IMR-90 (cell line): Measurements from ENCODE around the gene MYOM1. TPM values are rescaled to one million over a fixed set of nuclear protein-coding genes. Genes with fewer than 3 reads are reported as not detected.

Source experiments
- ATAC-seq: fragments of 200-7000 bp; cut with Tn5 transposase; 2 replicates; pipeline ENCODE4 v1.9.1; 2020; ENCODE audit warnings: low read depth, mild to moderate bottlenecking, moderate library complexity
- BruUV-seq: library from RNA; stranded (reverse); fragments of 400-500 nt; replicated peaks from 2 replicates; lab custom pipeline; 2021; lab: Mats Ljungman, UMichigan
- CTCF ChIA-PET: fragments of 300-600 bp; formaldehyde crosslinking; extraction: SDS; loops from one replicate; lab custom pipeline; 2021; ENCODE audit warnings: antibody characterized with exemption; lab: Yijun Ruan, JAX
- POLR2A ChIA-PET: fragments of 300-600 bp; sonication (Branson Sonifier 250); formaldehyde crosslinking; loops from one replicate; lab custom pipeline; 2022; ENCODE audit warnings: antibody characterized with exemption; ENCODE audit not compliant: unreplicated experiment; lab: Charles Lee
- DNase-seq: peaks from one replicate; pipeline ENCODE4 v3.0.0; 2013
- H2AFZ ChIP-seq: replicated peaks from 2 replicates; pipeline ENCODE3; 2013; ENCODE audit warnings: low read length, mild to moderate bottlenecking; ENCODE audit not compliant: poor library complexity
- H2AK5ac ChIP-seq: 2 replicates; pipeline ENCODE4 v1.6.1; 2013; ENCODE audit warnings: low read depth, low read length, inconsistent platforms
- H2AK9ac ChIP-seq: replicated peaks from 2 replicates; pipeline ENCODE3; 2013; ENCODE audit warnings: mild to moderate bottlenecking, low read depth, low read length, moderate library complexity; ENCODE audit not compliant: poor library complexity
- H2BK120ac ChIP-seq: 2 replicates; pipeline ENCODE4 v1.6.1; 2013; ENCODE audit warnings: low read depth, low read length, inconsistent platforms
- H2BK15ac ChIP-seq: 3 replicates; pipeline ENCODE4 v1.6.1; 2013; ENCODE audit warnings: low read depth, low read length, inconsistent platforms
- H2BK20ac ChIP-seq: 2 replicates; pipeline ENCODE4 v1.6.1; 2013; ENCODE audit warnings: low read depth, mild to moderate bottlenecking, inconsistent platforms, low read length, moderate library complexity
- H2BK5ac ChIP-seq: 2 replicates; pipeline ENCODE4 v1.6.1; 2013; ENCODE audit warnings: mild to moderate bottlenecking, low read depth, low read length, inconsistent platforms; ENCODE audit not compliant: poor library complexity, severe bottlenecking
- H3K14ac ChIP-seq: replicated peaks from 2 replicates; pipeline ENCODE4 v1.6.1; 2013; ENCODE audit warnings: low read depth, low read length, inconsistent platforms
- H3K18ac ChIP-seq: 2 replicates; pipeline ENCODE4 v1.6.1; 2013; ENCODE audit warnings: low read depth, low read length, control low read depth
- H3K23ac ChIP-seq: 2 replicates; pipeline ENCODE4 v1.6.1; 2013; ENCODE audit warnings: low read depth, low read length, inconsistent platforms
- H3K27ac ChIP-seq: 2 replicates; pipeline ENCODE4 v1.5.1; 2013; ENCODE audit warnings: mild to moderate bottlenecking, control low read depth, low read length; ENCODE audit not compliant: insufficient read depth
- H3K27me3 ChIP-seq: 2 replicates; pipeline ENCODE4 v1.6.1; 2013; ENCODE audit warnings: low read length; ENCODE audit not compliant: control insufficient read depth, insufficient read depth
- H3K36me3 ChIP-seq: 2 replicates; pipeline ENCODE4 v1.6.1; 2013; ENCODE audit warnings: low read length, mixed read lengths; ENCODE audit not compliant: control insufficient read depth, insufficient read depth
- H3K4ac ChIP-seq: 2 replicates; pipeline ENCODE4 v1.6.1; 2013; ENCODE audit warnings: low read depth, low read length, inconsistent platforms
- H3K4me1 ChIP-seq: 2 replicates; pipeline ENCODE4 v1.6.1; 2013; ENCODE audit warnings: low read length, mixed read lengths; ENCODE audit not compliant: control insufficient read depth, insufficient read depth
- H3K4me2 ChIP-seq: 2 replicates; pipeline ENCODE4 v1.6.1; 2013; ENCODE audit warnings: low read depth, mild to moderate bottlenecking, control low read depth, low read length, moderate library complexity
- H3K4me3 ChIP-seq: 2 replicates; pipeline ENCODE4 v1.5.1; 2013; ENCODE audit warnings: low read depth, mild to moderate bottlenecking, control low read depth, low read length, moderate library complexity; ENCODE audit not compliant: insufficient read depth
- H3K56ac ChIP-seq: 2 replicates; pipeline ENCODE4 v1.6.1; 2013; ENCODE audit warnings: low read length, inconsistent platforms; ENCODE audit not compliant: insufficient read depth; ENCODE audit errors: extremely low read depth
- H3K79me1 ChIP-seq, 2 experiments: 2 replicates each; pipeline ENCODE4 v1.6.1; 2013; ENCODE audit warnings: low read length in 2 of 2, inconsistent platforms in 1 of 2, low read depth in 1 of 2
- H3K9ac ChIP-seq: 2 replicates; pipeline ENCODE4 v1.6.1; 2013; ENCODE audit warnings: low read depth, low read length, control low read depth
- H3K9me1 ChIP-seq: 2 replicates; pipeline ENCODE4 v1.6.1; 2013; ENCODE audit warnings: low read length, inconsistent platforms; ENCODE audit not compliant: insufficient read depth
- H3K9me3 ChIP-seq: 2 replicates; pipeline ENCODE4 v1.6.1; 2013; ENCODE audit warnings: low read length; ENCODE audit not compliant: control insufficient read depth, insufficient read depth
- H4K20me1 ChIP-seq: 2 replicates; pipeline ENCODE4 v1.6.1; 2013; ENCODE audit warnings: low read length, inconsistent platforms; ENCODE audit not compliant: insufficient read depth
- H4K5ac ChIP-seq: 2 replicates; pipeline ENCODE4 v1.6.1; 2013; ENCODE audit warnings: mild to moderate bottlenecking, low read depth, low read length, control low read depth
- H4K8ac ChIP-seq, 2 experiments: 2 replicates each; pipeline ENCODE4 v1.6.1; 2013; ENCODE audit warnings: low read depth in 2 of 2, low read length in 2 of 2, control low read depth in 1 of 2, inconsistent platforms in 1 of 2
- H4K91ac ChIP-seq: 2 replicates; pipeline ENCODE4 v1.6.1; 2013; ENCODE audit warnings: low read depth, low read length, inconsistent platforms; ENCODE audit not compliant: insufficient read depth
- CEBPB ChIP-seq: IDR thresholded peaks from 2 replicates; pipeline ENCODE4 v1.6.1; 2012; ENCODE audit warnings: low read depth, low read length, improper control_type of control experiment
- CHD1 ChIP-seq: IDR thresholded peaks from 2 replicates; pipeline ENCODE4 v1.6.1; 2012; ENCODE audit warnings: low read depth, low read length, improper control_type of control experiment
- CTCF ChIP-seq: conservative IDR thresholded peaks from 2 replicates; pipeline ENCODE4 v1.5.1; 2012; ENCODE audit warnings: mild to moderate bottlenecking, low read depth, low read length, improper control_type of control experiment
- ELK1 ChIP-seq: fragments of 150-350 bp; IDR thresholded peaks from 2 replicates; pipeline ENCODE4 v1.6.1; 2016; ENCODE audit warnings: low read depth, mild to moderate bottlenecking, low read length, moderate library complexity, borderline replicate concordance
- FOS ChIP-seq: fragments of 150-350 bp; IDR thresholded peaks from 2 replicates; pipeline ENCODE4 v1.6.1; 2016; ENCODE audit warnings: low read depth, low read length
- POLR2A ChIP-seq: IDR thresholded peaks from 2 replicates; pipeline ENCODE4 v1.6.1; 2012; ENCODE audit warnings: mild to moderate bottlenecking, low read depth, low read length
- RCOR1 ChIP-seq: IDR thresholded peaks from 2 replicates; pipeline ENCODE4 v1.6.1; 2012; ENCODE audit warnings: mild to moderate bottlenecking, low read length, improper control_type of control experiment; ENCODE audit not compliant: insufficient replicate concordance
- RFX5 ChIP-seq: IDR thresholded peaks from 2 replicates; pipeline ENCODE4 v1.8.0; 2012; ENCODE audit warnings: low read depth, mild to moderate bottlenecking, low read length, moderate library complexity
- USF2 ChIP-seq: fragments of 150-350 bp; IDR thresholded peaks from 2 replicates; pipeline ENCODE4 v1.6.1; 2017; ENCODE audit warnings: mild to moderate bottlenecking, antibody characterized with exemption, low read length, low read depth
- WGBS, 2 experiments: methylation state at CpG; one replicate each; pipeline versions ENCODE4 v1.1.5 to v1.1.7; 2013; ENCODE audit warnings: missing lambda C conversion rate in 2 of 2; ENCODE audit not compliant: insufficient read length in 1 of 2; ENCODE audit errors: extremely low coverage in 2 of 2; 5-methylcytosine and 5-hydroxymethylcytosine counted together
- dilution Hi-C: fragments of 300-500 bp; cut with HindIII; formaldehyde crosslinking; loops from one replicate; pipeline ENCODE4 v1.14.3; 2018; ENCODE audit warnings: low sequenced_read_pairs; ENCODE audit not compliant: unreplicated experiment
- in situ Hi-C: fragments of 300-500 bp; cut with MboI; formaldehyde crosslinking; loops from 3 replicates; pipeline ENCODE4 v1.14.3; 2019; ENCODE audit warnings: low sequenced_read_pairs, inconsistent platforms, mixed read lengths
- intact Hi-C: fragments of 100-400 bp; cut with micrococcal nuclease; formaldehyde crosslinking; loops from 2 replicates; pipeline ENCODE4 v1.10.0; 2022
- polyA plus RNA-seq, 3 experiments: library from polyadenylated mRNA; depleted of rRNA; stranded (reverse); fragments of >200 nt; gene quantifications; 2 replicates each; pipeline ENCODE4 v1.2.3, GENCODE V29; 2012; ENCODE audit warnings: low replicate concordance in 1 of 3
- total RNA-seq: library from RNA; depleted of rRNA; stranded (reverse); fragments of >200 nt; gene quantifications from 2 replicates; pipeline ENCODE4 v1.2.3, GENCODE V29; 2012

Gene MYOM1
- total and polyA plus RNA-seq, 2 of the 4 experiments (the other 2 are of a cell fraction): under 0.01 to 0.10 TPM

- Histone ChIP-seq H4K20me1 (no peaks in the 10 kb centered on the region), H3K9ac (no peak overlapping the region), H3K9me3 (no peaks in the 10 kb centered on the region), H3K27me3 (no peaks in the 10 kb centered on the region; the same call in 1 of the 2 replicates), H2BK20ac (no peak overlapping the region), H3K36me3 (no peaks in the 10 kb centered on the region), H2BK15ac (no peak overlapping the region), H3K4me1 (no peaks in the 10 kb centered on the region), H2BK5ac (no peak overlapping the region), H3K27ac (no peak overlapping the region), H2BK120ac (no peak overlapping the region), H4K8ac (no peak overlapping the region), H3K14ac (no peak overlapping the region), H4K91ac (no peak overlapping the region), H3K79me1 (no peaks in the 10 kb centered on the region), H2AK5ac (no peak overlapping the region), H3K4ac (no peak overlapping the region), H2AK9ac (no peak overlapping the region), H3K4me2 (no peak overlapping the region), H3K9me1 (no peaks in the 10 kb centered on the region), H3K23ac (no peak overlapping the region), H2AFZ (no peak overlapping the region), H4K5ac (no peak overlapping the region), H3K18ac (no peak overlapping the region), H3K4me3 (no peak overlapping the region), H3K56ac (no peak overlapping the region)
- intact Hi-C loops: loop anchor here (1.0 to 5.0 kb wide), 2 partner anchors 31 to 138 kb away; no protein-coding TSS in a partner anchor
- dilution Hi-C loops: no loop called here
- in situ Hi-C loops: no loop called here
- CTCF ChIA-PET: interaction anchor here (0.6 kb wide), 1 partner anchor 382 kb away, joined by 3 read pairs; no protein-coding TSS in a partner anchor
- WGBS, 2 experiments: no CpG with 5 or more reads among the region's 1 CpG
- ATAC-seq (no peak), DNase-seq (no peak)
- no TSS peak for BruUV-seq
- POLR2A ChIA-PET: no interaction called here
- no peak for TF ChIP-seq CTCF
- TF ChIP-seq ELK1: no peak
- no peak for TF ChIP-seq FOS
- TF ChIP-seq POLR2A: no peak
- no peak for TF ChIP-seq USF2
- no peak for TF ChIP-seq CEBPB
- no peak for TF ChIP-seq CHD1
- TF ChIP-seq RCOR1: no peak
- no peak for TF ChIP-seq RFX5
Measured at GRCh38 chr18:3124822-3125221, 94.9 kb downstream of the MYOM1 start.
